ENCODE measurements around the gene NOP16. TPM values are rescaled to one million over a fixed set of nuclear protein-coding genes. Genes with fewer than 3 reads are reported as not detected.

NOP16 gene
- total RNA-seq, 1 donor from 2014 or later, result 19.1 TPM

DNA sequence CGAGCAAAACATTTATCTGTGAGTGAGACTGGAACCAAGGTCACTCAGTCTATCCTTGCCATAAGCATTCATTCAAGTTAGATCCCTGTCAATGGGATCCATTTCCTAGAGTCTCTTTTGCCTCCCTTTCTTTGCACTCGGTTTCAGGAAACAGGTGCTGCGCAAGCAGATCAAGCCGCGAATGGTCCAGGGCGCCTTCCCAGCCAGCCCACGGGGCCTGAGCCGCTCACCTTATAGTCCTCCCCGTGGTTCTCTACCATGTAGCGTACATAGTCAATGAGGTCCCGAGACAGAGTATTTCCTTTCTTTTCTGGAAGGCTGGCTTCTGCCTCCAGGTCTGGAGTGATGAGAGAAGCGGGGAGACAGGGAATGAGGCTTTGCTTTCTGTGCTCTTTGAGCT lies 3.4 kb downstream of the NOP16 start:
- Histone ChIP-seq H3K36me3 (peaks cover 50% of the 10 kb centered on the region), H3K27ac (replicated peaks) (no peak overlapping the region), H3K4me1 (peaks cover 54% of the 10 kb centered on the region), H3K27me3 (ENCODE audit: low read depth) (no peaks in the 10 kb centered on the region), H3K9me3 (replicated peaks) (no peaks in the 10 kb centered on the region), H3K4me3 (no peak overlapping the region)
- no peak for DNase-seq
- TF ChIP-seq, protein P1, sequence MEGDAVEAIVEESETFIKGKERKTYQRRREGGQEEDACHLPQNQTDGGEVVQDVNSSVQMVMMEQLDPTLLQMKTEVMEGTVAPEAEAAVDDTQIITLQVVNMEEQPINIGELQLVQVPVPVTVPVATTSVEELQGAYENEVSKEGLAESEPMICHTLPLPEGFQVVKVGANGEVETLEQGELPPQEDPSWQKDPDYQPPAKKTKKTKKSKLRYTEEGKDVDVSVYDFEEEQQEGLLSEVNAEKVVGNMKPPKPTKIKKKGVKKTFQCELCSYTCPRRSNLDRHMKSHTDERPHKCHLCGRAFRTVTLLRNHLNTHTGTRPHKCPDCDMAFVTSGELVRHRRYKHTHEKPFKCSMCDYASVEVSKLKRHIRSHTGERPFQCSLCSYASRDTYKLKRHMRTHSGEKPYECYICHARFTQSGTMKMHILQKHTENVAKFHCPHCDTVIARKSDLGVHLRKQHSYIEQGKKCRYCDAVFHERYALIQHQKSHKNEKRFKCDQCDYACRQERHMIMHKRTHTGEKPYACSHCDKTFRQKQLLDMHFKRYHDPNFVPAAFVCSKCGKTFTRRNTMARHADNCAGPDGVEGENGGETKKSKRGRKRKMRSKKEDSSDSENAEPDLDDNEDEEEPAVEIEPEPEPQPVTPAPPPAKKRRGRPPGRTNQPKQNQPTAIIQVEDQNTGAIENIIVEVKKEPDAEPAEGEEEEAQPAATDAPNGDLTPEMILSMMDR (IDR thresholded peaks at IDR 0.05; ENCODE audit: borderline replicate concordance), result no peak
- intact Hi-C loops (cut with micrococcal nuclease), result no loop called here

- H3K27me3 ChIP-seq (ENCODE audit: low read depth), result no peaks in the 10 kb centered on the region
- peaks cover 49% of the 10 kb centered on the region for H3K4me1 ChIP-seq
- TF ChIP-seq, protein P1 (IDR thresholded peaks at IDR 0.05; ENCODE audit: borderline replicate concordance), result no peak
- H3K27ac ChIP-seq (replicated peaks), result no peak overlapping the region
- H3K4me3 ChIP-seq, result no peak overlapping the region
- intact Hi-C loops (cut with micrococcal nuclease), result no loop called here
- DNase-seq, result no peak
- no peaks in the 10 kb centered on the region for H3K9me3 ChIP-seq (replicated peaks)
- peaks cover 49% of the 10 kb centered on the region for H3K36me3 ChIP-seq
Measured at GRCh38 chr5:176384366-176384930, 4.0 kb downstream of the NOP16 start.

- intact Hi-C loops (cut with micrococcal nuclease), result no loop called here
- Histone ChIP-seq H3K4me1 (peaks cover 45% of the 10 kb centered on the region), H3K9me3 (replicated peaks) (no peaks in the 10 kb centered on the region), H3K36me3 (peaks cover 49% of the 10 kb centered on the region), H3K27ac (replicated peaks) (peak overlapping the region; percentile 88), H3K4me3 (no peak overlapping the region), H3K27me3 (ENCODE audit: low read depth) (no peaks in the 10 kb centered on the region)
- TF ChIP-seq, protein P1 (IDR thresholded peaks at IDR 0.05; ENCODE audit: borderline replicate concordance), result no peak
- DNase-seq, result no peak
Measured at GRCh38 chr5:176383961-176384360, 4.4 kb downstream of the NOP16 start.

- Histone ChIP-seq H3K4me1 (peaks cover 45% of the 10 kb centered on the region), H3K27ac (replicated peaks) (peak overlapping the region; percentile 88)
- intact Hi-C loops (cut with micrococcal nuclease), result no loop called here
Measured at GRCh38 chr5:176383248-176383905, 5.0 kb downstream of the NOP16 start.

GRCh38 chr5:176382721-176383120 lies 5.7 kb downstream of the NOP16 start:
- intact Hi-C loops (cut with micrococcal nuclease), result no loop called here
- TF ChIP-seq, protein P1 (IDR thresholded peaks at IDR 0.05; ENCODE audit: borderline replicate concordance), result no peak
- peak overlapping the region; percentile 88 for H3K27ac ChIP-seq (replicated peaks)

More at GRCh38 chr5:176383248-176383905, 5.0 kb downstream of the NOP16 start:
- Histone ChIP-seq H3K4me3 (no peak overlapping the region), H3K36me3 (peaks cover 49% of the 10 kb centered on the region), H3K9me3 (replicated peaks) (no peaks in the 10 kb centered on the region), H3K27me3 (ENCODE audit: low read depth) (no peaks in the 10 kb centered on the region)
- DNase-seq, result no peak
- TF ChIP-seq, protein P1 (IDR thresholded peaks at IDR 0.05; ENCODE audit: borderline replicate concordance), result no peak

More at GRCh38 chr5:176382721-176383120, 5.7 kb downstream of the NOP16 start:
- Histone ChIP-seq H3K4me1 (peaks cover 38% of the 10 kb centered on the region), H3K27me3 (ENCODE audit: low read depth) (no peaks in the 10 kb centered on the region), H3K4me3 (no peak overlapping the region), H3K36me3 (peaks cover 49% of the 10 kb centered on the region), H3K9me3 (replicated peaks) (no peaks in the 10 kb centered on the region)
- DNase-seq, result no peak

All from left ventricle myocardium inferior (tissue), 1 donor.